HG03457 (cell line): ENCODE results near the gene THSD8.
"Not testable (repeated sequence)": the region's sequence is repeated elsewhere in the genome, so short reads cannot be mapped to it uniquely, and the experiment has no call there.

Experiments used
- ATAC-seq: cut with Tn5 transposase; IDR thresholded peaks from one replicate; pipeline ENCODE4 v1.9.1; 2021; ENCODE audit warnings: moderate number of reproducible peaks; ENCODE audit not compliant: unreplicated experiment

The THSD8 gene

DNA sequence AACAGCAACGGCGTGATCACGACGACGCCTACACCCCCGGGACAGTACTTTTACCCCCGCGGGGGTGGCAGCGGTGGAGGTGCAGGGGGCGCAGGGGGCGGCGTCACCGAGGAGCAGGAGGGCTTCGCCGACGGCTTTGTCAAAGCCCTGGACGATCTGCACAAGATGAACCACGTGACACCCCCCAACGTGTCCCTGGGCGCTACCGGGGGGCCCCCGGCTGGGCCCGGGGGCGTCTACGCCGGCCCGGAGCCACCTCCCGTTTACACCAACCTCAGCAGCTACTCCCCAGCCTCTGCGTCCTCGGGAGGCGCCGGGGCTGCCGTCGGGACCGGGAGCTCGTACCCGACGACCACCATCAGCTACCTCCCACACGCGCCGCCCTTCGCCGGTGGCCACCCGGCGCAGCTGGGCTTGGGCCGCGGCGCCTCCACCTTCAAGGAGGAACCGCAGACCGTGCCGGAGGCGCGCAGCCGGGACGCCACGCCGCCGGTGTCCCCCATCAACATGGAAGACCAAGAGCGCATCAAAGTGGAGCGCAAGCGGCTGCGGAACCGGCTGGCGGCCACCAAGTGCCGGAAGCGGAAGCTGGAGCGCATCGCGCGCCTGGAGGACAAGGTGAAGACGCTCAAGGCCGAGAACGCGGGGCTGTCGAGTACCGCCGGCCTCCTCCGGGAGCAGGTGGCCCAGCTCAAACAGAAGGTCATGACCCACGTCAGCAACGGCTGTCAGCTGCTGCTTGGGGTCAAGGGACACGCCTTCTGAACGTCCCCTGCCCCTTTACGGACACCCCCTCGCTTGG, 9.6 kb upstream of the THSD8 start:
- no peak for ATAC-seq

DNA sequence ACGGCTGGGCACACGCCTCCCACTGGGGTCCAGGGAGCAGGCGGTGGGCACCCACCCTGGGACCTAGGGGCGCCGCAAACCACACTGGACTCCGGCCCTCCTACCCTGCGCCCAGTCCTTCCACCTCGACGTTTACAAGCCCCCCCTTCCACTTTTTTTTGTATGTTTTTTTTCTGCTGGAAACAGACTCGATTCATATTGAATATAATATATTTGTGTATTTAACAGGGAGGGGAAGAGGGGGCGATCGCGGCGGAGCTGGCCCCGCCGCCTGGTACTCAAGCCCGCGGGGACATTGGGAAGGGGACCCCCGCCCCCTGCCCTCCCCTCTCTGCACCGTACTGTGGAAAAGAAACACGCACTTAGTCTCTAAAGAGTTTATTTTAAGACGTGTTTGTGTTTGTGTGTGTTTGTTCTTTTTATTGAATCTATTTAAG, 9.0 kb upstream of the THSD8 start:
- no peak for ATAC-seq

DNA sequence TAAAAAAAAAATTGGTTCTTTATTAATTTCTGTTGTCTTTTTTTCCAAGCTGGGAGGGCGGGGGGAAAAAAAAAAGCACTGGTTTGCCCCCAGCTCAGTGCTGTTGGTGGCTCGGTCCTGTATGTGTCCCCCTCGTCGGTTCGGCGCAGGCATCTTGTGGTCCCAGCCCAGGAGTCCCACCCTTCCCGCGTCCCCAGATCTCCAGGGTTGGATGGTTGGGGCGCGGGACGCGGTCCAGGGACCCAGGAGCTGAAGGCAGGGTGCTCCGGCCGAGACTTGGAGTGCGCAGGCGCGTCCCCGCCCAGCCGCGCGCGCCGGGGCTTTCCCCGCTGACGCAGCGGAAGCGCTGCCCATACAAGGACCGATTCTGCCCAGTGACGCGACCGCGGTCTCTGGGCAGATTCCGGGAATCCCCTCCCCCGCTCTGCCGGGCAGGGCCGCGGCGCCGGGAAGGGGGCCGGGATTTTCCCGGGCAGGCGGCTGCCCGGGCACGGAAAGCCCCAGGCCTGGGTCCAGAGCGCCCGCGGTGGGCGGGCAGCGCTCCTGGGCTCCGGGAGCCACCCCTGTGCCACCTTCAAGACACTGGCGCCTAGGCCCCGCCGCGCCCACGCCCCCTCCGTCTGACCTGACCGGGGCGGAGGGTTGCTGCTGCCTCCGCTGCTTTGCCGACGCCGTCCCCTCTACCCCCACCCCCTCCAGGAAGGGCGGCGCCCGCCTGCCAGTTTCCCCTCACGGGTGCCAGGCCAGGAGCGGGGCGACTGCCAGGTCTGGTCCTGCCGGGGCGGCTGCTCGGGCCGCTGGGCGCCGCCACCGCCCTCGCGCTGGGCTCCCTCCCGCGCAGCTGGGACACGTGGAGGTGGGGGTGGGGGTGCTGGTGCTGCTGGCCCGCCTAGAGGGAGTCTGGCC, 8.3 kb upstream of the THSD8 start:
- peak; percentile 24 for ATAC-seq

DNA sequence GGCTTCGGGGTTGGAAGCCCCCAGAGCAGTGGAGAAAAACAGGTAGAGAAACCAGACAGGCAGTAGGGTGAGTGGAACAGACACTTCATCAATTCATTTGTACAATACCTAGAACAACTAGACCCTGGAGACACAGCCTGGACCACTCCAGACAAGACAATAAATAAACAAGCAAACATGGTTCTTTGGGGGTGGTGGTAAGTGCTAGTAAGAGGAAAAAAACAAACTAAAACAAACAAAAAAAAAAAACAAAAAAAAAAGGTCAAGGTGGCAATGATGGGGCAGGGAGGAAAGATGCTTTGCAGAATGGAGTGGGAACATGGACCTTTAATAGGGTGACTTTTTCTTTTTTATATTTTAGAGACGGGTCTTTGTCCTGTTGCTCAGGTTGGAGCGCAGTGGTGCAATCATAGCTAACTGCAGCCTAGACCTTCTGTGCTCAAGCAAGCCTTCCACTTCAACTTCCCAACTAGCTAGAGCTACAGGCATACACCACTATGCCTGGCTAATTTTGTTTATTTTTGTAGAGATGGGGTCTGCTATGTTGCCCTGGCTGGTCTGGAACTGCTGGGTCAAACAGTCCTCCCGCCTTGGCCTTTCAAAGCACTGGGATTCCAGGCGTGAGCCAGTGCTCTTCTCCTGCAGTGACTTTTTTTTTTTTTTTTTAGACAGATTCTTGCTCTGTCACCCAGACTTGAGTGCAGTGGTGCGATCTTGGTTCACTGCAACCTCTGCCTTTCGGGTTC, 7.5 kb upstream of the THSD8 start:
- no peak for ATAC-seq

DNA sequence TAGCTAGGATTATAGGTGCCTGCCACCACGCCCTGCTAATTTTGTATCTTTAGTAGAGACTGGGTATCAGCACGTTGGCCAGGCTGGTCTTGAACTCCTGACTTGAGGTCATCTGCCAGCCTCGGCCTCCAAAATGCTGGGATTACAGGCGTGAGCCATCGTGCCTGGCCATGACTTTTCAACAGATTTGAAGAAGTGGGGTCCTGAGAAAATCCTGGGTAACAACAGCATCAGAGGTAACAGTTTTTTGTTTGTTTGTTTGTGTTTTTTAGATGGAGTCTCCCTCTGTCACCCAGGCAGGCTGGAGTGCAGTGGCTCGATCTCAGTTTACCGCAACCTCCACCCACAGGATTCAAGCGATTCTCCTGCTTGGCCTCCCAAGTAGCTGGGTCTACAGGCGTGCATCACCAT, 6.9 kb upstream of the THSD8 start:
- no peak for ATAC-seq

DNA sequence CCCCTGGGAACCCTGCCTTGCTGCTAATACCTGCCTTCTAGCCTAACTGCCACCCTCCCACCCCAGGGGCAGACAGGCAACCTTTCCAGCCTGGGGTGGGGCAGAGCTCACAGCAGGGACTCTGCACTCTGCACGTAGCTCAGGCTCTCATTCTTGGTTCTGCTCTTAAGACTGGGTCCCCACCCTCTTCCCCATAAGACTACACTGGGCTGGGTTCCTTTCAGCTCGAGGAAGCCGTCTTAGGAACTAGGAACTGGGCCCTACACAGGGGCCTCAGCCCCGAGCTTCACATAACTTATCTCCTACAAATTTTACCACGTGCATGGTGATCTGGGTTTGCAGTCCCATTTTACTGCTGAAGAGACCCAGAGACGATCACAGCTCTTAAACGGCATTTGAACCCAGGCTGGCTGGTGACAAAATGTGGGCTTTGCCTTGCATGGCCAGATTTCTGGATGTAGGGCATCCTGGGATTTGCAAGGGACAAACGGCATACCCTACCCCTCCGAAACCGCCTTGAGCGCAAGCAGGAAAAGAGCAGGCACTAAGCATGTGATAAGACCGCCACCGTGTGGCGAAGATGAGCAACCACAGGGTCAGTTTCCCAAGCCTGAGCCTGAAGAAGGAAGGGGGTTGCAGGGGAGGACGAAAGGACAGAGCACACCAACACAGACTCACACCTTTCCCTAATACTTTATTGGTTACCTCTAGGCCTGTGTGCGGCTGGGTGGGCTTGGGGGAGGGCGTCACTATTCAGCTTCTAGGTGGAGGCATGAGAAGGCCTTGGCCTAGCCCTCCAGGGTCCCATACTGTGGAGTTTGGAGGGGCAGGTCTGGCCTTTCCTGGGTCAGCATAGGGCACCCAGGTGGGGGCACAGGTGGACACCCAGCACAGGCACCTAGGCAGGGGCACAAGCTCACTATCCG, 5.5 kb upstream of the THSD8 start:
- ATAC-seq = no peak

DNA sequence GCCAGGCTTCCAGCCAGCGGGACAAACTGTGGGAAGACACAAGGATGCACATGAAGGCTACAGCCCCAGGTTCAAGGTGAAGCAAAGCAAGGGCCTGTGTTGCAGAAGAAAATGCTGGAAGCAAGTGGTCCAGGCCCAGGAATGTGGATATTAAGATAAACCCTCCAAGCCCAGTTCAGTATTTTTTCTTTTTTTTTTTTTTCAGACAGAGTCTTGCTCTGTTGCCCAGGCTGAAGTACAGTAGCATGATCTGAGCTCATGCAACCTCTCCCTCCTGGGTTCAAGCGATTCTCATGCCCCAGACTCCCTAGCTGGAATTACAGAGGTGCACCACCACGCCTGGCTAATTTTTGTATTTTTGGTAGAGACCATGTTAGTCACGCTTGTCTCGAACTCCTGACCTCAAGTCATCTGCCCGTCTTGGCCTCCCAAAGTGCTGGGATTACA, 4.7 kb upstream of the THSD8 start:
- ATAC-seq = no peak

DNA sequence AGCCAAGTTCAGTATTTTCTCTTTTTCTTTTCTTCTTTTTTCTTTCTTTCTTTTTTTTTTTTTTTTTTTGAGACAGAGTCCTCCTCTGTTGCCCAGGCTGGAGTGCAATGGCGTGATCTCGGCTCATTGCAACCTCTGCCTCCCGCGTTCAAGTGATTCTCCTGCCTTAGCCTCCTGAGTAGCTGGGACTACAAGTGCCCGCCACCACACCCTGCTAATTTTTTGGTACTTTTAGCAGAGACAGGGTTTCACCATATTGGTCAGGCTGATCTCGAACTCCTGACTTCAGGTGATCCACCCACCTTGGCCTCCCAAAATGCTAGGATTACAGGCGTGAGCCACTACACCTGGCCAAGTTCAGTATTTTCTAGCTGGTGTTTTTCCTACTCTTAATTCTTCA, 4.3 kb upstream of the THSD8 start:
- not testable (repeated sequence) for ATAC-seq

DNA sequence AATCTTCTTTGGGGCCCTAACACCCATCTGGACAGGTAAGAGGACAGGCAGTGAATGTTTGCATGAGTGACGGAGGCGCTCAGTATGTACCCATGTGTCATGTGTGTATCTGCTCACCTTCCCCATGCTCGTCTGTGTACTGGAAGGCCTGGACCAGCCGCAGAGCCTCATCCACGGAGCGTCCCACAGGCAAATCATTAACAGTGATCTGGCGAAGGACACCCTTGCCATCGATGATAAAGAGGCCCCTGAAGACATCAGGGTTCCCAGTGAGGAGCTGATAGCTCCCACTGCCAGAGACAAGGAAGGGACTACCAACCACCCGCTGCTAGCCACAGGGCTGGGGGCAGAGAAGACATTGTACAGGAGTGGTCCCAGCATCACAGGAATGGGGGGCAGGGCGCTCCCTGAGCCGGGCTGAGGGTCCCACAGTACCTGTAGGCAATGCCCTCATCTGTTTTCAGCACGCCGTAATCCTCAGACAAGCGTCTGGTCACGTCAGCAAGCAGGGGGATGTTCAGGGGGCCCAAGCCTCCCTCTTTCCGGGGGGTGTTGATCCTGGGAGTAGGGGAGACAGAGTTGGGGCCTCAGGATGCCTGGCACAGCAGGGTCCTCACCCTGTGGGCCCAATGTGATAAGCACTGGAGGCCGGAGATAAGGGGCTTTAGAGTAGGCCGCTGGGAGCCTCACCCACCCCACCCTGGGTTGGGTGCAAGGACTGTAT, 2.0 kb upstream of the THSD8 start:
- no peak for ATAC-seq

DNA sequence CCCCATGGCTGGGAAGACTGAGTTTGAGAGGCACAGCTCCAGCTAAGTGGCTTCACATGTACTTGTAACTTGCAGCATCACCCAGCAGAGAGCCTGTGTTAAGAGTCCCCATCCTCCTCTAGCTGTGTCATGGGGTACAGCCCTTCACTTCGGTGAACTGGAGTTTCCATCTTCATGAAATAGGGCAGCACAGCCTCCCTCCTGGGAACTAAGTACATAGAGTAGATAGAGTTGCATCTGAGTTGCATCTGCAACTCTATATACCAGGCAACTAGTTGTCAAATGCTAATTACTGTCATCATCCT, 1.5 kb upstream of the THSD8 start:
- ATAC-seq = no peak

DNA sequence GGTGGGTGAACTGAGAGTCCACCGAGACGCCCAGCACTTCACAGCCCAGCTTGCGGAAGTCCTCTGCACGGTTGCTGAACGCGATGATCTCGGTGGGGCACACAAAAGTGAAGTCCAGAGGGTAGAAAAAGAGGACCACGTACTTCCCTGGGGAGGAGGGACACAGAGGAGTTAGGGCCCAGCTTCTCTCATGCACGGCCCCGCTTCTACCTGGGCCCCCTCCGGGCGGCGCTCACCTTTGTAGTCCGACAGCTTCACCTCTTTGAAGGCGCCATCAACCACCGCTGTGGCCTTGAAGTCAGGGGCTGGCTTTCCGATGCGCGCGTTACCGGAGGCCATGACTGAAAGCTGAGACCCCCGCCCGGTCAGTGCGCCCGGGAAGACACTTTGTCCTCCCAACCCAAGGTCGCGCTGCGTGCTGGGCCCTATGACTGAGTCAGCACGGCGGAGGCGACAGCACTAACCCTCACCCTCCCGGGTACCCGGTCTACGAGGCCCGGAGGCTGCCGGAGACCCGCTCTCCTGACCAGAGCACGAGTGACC, 875 bp upstream of the THSD8 start:
- no peak for ATAC-seq

DNA sequence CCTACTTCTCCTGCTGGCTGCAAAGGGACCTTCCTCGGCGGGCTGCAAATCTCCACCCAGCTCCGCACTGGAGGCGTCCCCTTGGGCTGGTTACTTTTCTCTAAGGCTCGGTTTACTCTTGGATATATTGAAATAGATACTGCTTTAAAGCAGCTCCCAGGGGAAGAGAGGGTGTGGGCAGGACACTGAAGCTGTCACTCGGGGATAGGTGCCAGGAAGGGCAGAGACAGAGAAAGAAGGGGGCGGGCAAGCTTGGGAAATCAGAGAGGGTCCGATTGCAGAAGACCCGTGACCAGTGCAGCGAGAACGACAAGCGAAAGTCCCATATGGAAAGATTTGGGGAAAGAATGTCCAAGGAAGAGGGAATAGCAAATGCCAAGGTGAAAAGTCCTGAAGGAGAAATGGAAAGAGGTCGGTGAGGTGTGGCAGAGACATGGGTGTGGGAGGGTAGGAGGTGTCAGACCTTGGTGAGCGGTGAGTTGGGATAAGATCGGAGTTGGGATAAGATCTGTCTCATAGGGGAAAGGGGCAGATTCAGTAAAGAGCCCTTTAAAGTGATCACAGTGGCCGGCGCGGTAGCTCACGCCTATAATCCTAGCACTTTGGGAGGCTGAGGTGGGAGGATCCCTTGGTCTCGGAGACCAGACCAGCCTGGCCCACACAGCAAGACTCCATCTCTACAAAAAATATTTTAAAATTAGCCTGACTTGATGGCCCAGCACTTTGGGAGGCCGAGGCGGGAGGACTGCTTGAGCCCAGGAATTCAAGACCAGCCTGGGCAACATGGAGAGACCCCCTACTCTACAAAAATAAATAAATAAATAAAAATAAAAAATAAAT, 618 bp downstream of the THSD8 start:
- no peak for ATAC-seq

DNA sequence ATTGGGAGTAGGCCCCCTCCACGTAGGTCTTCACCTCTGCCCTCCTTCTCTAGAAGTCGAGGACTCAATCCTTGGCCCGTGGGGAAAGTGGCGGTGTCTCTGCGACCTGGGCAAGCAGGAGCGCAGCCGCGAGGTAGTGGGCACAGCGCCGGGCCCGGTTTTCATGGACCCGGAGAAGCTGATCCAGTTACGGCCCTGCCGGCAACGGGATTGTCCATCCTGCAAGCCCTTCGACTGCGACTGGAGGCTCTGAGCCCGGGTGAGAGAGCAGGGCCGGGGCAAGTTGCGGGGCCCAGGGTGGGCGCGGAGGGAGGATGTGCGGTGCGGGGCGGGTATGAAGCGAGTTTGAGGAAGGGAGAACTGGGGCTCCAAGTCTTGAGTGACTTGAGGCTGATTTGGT, 2.2 kb downstream of the THSD8 start:
- no peak for ATAC-seq

DNA sequence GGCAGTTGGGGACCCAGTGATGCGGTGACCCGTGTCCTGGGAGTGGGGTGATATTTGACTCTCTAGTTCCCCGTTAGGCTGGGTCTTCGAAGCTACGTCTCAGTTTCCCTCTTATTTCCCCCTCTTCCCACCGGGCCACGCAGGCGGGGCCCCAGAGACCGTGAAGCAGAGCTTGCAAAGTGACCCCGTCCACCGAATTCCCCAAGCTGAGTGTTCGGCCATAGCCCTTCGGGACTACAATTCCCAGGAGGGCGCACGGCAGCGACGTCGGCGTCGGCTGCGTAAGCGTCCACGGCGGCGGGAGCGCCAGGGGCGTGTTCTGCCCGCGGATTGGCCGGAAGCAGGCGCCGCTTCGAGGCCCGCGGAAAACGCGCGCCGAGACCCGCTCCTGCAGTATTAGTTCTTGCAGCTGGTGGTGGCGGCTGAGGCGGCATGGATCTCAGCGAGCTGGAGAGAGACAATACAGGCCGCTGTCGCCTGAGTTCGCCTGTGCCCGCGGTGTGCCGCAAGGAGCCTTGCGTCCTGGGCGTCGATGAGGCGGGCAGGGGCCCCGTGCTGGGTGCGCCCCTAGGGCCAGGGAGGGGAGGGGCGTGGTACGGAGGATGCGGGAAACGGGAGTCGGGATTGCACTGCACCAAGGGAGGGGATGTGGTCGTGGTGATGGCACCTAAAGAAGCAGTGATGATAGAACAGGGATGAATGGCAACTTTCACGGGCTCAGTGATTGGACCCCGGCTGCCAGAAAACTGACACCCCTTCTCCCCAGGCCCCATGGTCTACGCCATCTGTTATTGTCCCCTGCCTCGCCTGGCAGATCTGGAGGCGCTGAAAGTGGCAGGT, 4.6 kb downstream of the THSD8 start, which contains the start of gene RNASEH2A:
TSS of gene RNASEH2A (plus strand) at position 343 of the 840 bp plus-strand sequence. CDS start at position 433, 90 bp downstream.
- no peak for ATAC-seq

DNA sequence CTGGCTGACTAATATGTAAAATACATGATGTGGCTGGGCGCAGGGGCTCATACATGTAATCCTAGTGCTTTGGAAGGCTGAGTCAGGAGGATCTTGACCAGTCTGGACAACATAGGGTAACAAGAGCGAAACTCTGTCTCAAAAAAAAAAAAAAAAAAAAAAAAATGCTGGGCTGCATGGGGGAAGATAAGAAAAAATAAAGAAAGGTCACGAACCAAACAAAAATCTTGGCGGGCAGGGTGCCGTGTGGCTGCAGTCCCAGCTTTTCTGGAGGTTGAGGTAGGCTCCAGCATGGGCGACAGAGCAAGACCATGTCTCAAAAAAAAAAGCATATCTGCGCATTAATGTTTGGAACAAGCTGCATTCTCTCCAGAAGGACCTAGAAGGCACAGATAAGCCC, 13.2 kb downstream of the THSD8 start:
- ATAC-seq = no peak

DNA sequence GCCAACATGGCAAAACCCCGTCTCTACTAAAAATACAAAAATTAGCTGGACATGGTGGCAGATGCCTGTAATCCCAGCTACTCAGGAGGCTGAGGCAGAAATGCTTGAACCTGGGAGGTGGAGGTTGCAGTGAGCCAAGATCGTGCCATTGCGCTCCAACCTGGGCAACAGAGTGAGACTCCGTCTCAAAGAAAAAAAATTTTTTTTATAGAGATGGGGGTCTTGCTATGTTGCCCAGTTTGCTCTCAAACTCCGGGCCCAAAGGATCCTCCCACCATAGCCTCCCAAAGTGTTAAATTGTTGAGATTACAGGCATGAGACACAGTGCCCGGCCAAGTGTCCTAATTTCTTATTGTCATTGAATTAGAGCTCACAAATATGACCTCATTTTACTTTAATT, 15.3 kb downstream of the THSD8 start:
- not testable (repeated sequence) for ATAC-seq

DNA sequence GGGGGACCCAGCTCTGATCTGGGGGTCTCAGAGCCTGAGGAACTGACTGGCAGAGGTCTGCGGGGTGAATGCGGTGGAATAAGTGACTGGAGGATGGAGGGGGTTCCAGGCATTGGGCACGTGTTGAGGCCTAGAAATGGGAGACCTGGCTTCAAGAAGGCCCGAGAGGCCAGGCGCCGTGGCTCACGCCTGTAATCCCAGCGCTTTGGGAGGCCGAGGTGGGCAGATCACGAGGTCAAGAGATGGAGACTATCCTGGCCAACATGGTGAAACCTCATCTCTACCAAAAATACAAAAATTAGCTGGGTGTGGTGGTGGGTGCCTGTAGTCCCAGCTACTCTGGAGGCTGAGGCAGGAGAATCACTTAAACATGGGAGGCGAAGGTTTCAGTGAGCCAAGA, 15.9 kb downstream of the THSD8 start:
- ATAC-seq = not testable (repeated sequence)
